Liver (tissue), 3 donors: ENCODE results near the gene RPP25L.

Experiments
- GABPA ChIP-seq, 2 donors: IDR thresholded peaks in 1 of 2; conservative IDR thresholded peaks in 1 of 2; 2 replicates each; pipeline ENCODE4 v1.6.1; 2016; ENCODE audit warnings: antibody characterized with exemption in 2 of 2, mild to moderate bottlenecking in 1 of 2, moderate library complexity in 1 of 2
- JUND ChIP-seq, 2 donors: IDR thresholded peaks; 2 replicates each; pipeline ENCODE4 v1.6.1; 2016; ENCODE audit warnings: antibody characterized with exemption in 2 of 2
- MAX ChIP-seq: IDR thresholded peaks from 2 replicates; pipeline ENCODE4 v1.6.1; 2016; ENCODE audit warnings: antibody characterized with exemption
- RAD21 ChIP-seq, 2 donors: IDR thresholded peaks; 2 replicates each; pipeline ENCODE4 v1.6.1; 2016; ENCODE audit warnings: antibody characterized with exemption in 2 of 2, mild to moderate bottlenecking in 2 of 2
- RXRA ChIP-seq, 2 donors: IDR thresholded peaks; 2 replicates each; pipeline ENCODE4 v1.6.1; 2017 to 2018; ENCODE audit warnings: antibody characterized with exemption in 2 of 2, mild to moderate bottlenecking in 1 of 2
- TAF1 ChIP-seq: conservative IDR thresholded peaks from 2 replicates; pipeline ENCODE4 v1.6.1; 2016; ENCODE audit warnings: antibody characterized with exemption, mild to moderate bottlenecking
- YY1 ChIP-seq: IDR thresholded peaks from 2 replicates; pipeline ENCODE4 v1.6.1; 2016; ENCODE audit warnings: antibody characterized with exemption, mild to moderate bottlenecking
- ZBTB33 ChIP-seq: IDR thresholded peaks from 2 replicates; pipeline ENCODE4 v1.6.1; 2016; ENCODE audit warnings: antibody characterized with exemption
- TF ChIP-seq, protein P1 (sequence below): IDR thresholded peaks from 2 replicates; pipeline ENCODE4 v1.6.1; 2016; ENCODE audit warnings: antibody characterized with exemption, mild to moderate bottlenecking
- TF ChIP-seq, protein P2 (sequence below): fragments of 150-350 bp; IDR thresholded peaks from 2 replicates; pipeline ENCODE4 v1.5.1; 2017; ENCODE audit warnings: improper control_type of control experiment, low read depth, low read length; ENCODE audit not compliant: missing input control
- donor health status: healthy.
- donor health status: healthy.

- TF ChIP-seq, protein P1, sequence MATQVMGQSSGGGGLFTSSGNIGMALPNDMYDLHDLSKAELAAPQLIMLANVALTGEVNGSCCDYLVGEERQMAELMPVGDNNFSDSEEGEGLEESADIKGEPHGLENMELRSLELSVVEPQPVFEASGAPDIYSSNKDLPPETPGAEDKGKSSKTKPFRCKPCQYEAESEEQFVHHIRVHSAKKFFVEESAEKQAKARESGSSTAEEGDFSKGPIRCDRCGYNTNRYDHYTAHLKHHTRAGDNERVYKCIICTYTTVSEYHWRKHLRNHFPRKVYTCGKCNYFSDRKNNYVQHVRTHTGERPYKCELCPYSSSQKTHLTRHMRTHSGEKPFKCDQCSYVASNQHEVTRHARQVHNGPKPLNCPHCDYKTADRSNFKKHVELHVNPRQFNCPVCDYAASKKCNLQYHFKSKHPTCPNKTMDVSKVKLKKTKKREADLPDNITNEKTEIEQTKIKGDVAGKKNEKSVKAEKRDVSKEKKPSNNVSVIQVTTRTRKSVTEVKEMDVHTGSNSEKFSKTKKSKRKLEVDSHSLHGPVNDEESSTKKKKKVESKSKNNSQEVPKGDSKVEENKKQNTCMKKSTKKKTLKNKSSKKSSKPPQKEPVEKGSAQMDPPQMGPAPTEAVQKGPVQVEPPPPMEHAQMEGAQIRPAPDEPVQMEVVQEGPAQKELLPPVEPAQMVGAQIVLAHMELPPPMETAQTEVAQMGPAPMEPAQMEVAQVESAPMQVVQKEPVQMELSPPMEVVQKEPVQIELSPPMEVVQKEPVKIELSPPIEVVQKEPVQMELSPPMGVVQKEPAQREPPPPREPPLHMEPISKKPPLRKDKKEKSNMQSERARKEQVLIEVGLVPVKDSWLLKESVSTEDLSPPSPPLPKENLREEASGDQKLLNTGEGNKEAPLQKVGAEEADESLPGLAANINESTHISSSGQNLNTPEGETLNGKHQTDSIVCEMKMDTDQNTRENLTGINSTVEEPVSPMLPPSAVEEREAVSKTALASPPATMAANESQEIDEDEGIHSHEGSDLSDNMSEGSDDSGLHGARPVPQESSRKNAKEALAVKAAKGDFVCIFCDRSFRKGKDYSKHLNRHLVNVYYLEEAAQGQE = no peak
- TF ChIP-seq YY1 = no peak
- no peak for TF ChIP-seq GABPA (IDR thresholded peaks at IDR 0.05 in 1 of 2, conservative IDR thresholded peaks at IDR 0.05 in 1 of 2)
- TF ChIP-seq, protein P2, sequence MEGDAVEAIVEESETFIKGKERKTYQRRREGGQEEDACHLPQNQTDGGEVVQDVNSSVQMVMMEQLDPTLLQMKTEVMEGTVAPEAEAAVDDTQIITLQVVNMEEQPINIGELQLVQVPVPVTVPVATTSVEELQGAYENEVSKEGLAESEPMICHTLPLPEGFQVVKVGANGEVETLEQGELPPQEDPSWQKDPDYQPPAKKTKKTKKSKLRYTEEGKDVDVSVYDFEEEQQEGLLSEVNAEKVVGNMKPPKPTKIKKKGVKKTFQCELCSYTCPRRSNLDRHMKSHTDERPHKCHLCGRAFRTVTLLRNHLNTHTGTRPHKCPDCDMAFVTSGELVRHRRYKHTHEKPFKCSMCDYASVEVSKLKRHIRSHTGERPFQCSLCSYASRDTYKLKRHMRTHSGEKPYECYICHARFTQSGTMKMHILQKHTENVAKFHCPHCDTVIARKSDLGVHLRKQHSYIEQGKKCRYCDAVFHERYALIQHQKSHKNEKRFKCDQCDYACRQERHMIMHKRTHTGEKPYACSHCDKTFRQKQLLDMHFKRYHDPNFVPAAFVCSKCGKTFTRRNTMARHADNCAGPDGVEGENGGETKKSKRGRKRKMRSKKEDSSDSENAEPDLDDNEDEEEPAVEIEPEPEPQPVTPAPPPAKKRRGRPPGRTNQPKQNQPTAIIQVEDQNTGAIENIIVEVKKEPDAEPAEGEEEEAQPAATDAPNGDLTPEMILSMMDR = no peak
- no peak for TF ChIP-seq MAX
- no peak for TF ChIP-seq TAF1
- TF ChIP-seq JUND (IDR thresholded peaks at IDR 0.05) = no peak
- TF ChIP-seq RXRA (IDR thresholded peaks at IDR 0.05) = no peak
- no peak for TF ChIP-seq RAD21 (IDR thresholded peaks at IDR 0.05)
- TF ChIP-seq ZBTB33 = no peak
These were observed 35.1 kb upstream of the RPP25L start for GRCh38 chr9:34647084-34647403.
